ENCODE data around the gene CDK6. TPM values are rescaled to one million over a fixed set of nuclear protein-coding genes. Genes with fewer than 3 reads are reported as not detected.

The CDK6 gene
- total RNA-seq, 2 donors from 2014 or later, result 278 to 404 TPM

GRCh38 chr7:92831716-92832533, 4.4 kb downstream of the CDK6 start:
- ATAC-seq, result no peak
- Mint-ChIP-seq H3K36me3 (peaks cover 55% of the 10 kb centered on the region), H3K4me1 (ENCODE audit: low read depth in 2 of 2) (peaks cover 46 to 51% of the 10 kb centered on the region in 2 donors), H3K27ac (peak overlapping the region; percentile 96 to 99), H3K27me3 (no peaks in the 10 kb centered on the region), H3K9me3 (no peaks in the 10 kb centered on the region), H3K4me3 (peak overlapping the region; percentile 99)
- DNase-seq (ENCODE audit: low spot score), result no peak

- Mint-ChIP-seq H3K4me1 (ENCODE audit: low read depth in 2 of 2) (peaks cover 57 to 61% of the 10 kb centered on the region in 2 donors), H3K36me3 (peaks cover 61% of the 10 kb centered on the region), H3K27me3 (no peaks in the 10 kb centered on the region), H3K4me3 (peak overlapping the region; percentile 99), H3K9me3 (no peaks in the 10 kb centered on the region), H3K27ac (peak overlapping the region; percentile 96 to 99)
- DNase-seq (ENCODE audit: low spot score) (no peak), ATAC-seq (no peak)
These were observed 5.8 kb downstream of the CDK6 start for GRCh38 chr7:92830532-92831110.

- ATAC-seq (no peak), DNase-seq (ENCODE audit: low spot score) (no peak)
- Mint-ChIP-seq H3K27ac (peak overlapping the region; percentile 96 to 99), H3K9me3 (no peaks in the 10 kb centered on the region), H3K36me3 (peaks cover 61% of the 10 kb centered on the region), H3K4me3 (peak overlapping the region; percentile 99), H3K4me1 (ENCODE audit: low read depth in 2 of 2) (peaks cover 57 to 63% of the 10 kb centered on the region in 2 donors), H3K27me3 (no peaks in the 10 kb centered on the region)
These were observed 6.3 kb downstream of the CDK6 start for GRCh38 chr7:92830027-92830426.

- H3K36me3 Mint-ChIP-seq, result peaks cover 64% of the 10 kb centered on the region
- no peak for DNase-seq (ENCODE audit: low spot score)
- H3K4me1 Mint-ChIP-seq (ENCODE audit: low read depth in 2 of 2), result peaks cover 65 to 78% of the 10 kb centered on the region in 2 donors
- no peaks in the 10 kb centered on the region for H3K27me3 Mint-ChIP-seq
- peak overlapping the region; percentile 60 for H3K4me3 Mint-ChIP-seq
- ATAC-seq, result no peak
- H3K27ac Mint-ChIP-seq, result peak overlapping the region; percentile 3 to 10
- H3K9me3 Mint-ChIP-seq, result no peaks in the 10 kb centered on the region
These were observed 8.8 kb downstream of the CDK6 start for GRCh38 chr7:92827464-92828120.

- Mint-ChIP-seq H3K36me3 (peaks cover 55% of the 10 kb centered on the region), H3K9me3 (no peaks in the 10 kb centered on the region), H3K27ac (peak overlapping the region; percentile 5 to 15), H3K4me3 (peak overlapping the region; percentile 60), H3K27me3 (no peaks in the 10 kb centered on the region), H3K4me1 (ENCODE audit: low read depth in 2 of 2) (peaks cover 59 to 70% of the 10 kb centered on the region in 2 donors)
- ATAC-seq (peak in 1 of 2 donors; percentile 28), DNase-seq (ENCODE audit: low spot score) (no peak)
These were observed 10.0 kb downstream of the CDK6 start for GRCh38 chr7:92826258-92826938.

- Mint-ChIP-seq H3K27me3 (no peaks in the 10 kb centered on the region), H3K27ac (peak overlapping the region; percentile 15 to 61), H3K4me3 (peak overlapping the region; percentile 60), H3K36me3 (peaks cover 46% of the 10 kb centered on the region), H3K9me3 (no peaks in the 10 kb centered on the region), H3K4me1 (ENCODE audit: low read depth in 2 of 2) (peaks cover 52 to 68% of the 10 kb centered on the region in 2 donors)
- ATAC-seq (no peak), DNase-seq (ENCODE audit: low spot score) (no peak)
These were observed 11.4 kb downstream of the CDK6 start for GRCh38 chr7:92824901-92825480.

- Mint-ChIP-seq H3K4me1 (ENCODE audit: low read depth in 2 of 2) (peaks cover 52 to 68% of the 10 kb centered on the region in 2 donors), H3K27ac (peak overlapping the region; percentile 15 to 61), H3K27me3 (no peaks in the 10 kb centered on the region), H3K4me3 (peak overlapping the region; percentile 60), H3K36me3 (peaks cover 46% of the 10 kb centered on the region), H3K9me3 (no peaks in the 10 kb centered on the region)
- ATAC-seq (no peak), DNase-seq (ENCODE audit: low spot score) (no peak)
These were observed 11.9 kb downstream of the CDK6 start for GRCh38 chr7:92824450-92824849.

GRCh38 chr7:92823042-92823441, 13.3 kb downstream of the CDK6 start:
- DNase-seq (ENCODE audit: low spot score), result no peak
- H3K27ac Mint-ChIP-seq, result peak overlapping the region; percentile 36 to 62
- peaks cover 51 to 78% of the 10 kb centered on the region in 2 donors for H3K4me1 Mint-ChIP-seq (ENCODE audit: low read depth in 2 of 2)
- no peaks in the 10 kb centered on the region for H3K27me3 Mint-ChIP-seq
- ATAC-seq, result no peak
- no peaks in the 10 kb centered on the region for H3K9me3 Mint-ChIP-seq
- H3K4me3 Mint-ChIP-seq, result peak overlapping the region; percentile 75
- peaks cover 47% of the 10 kb centered on the region for H3K36me3 Mint-ChIP-seq

- Mint-ChIP-seq H3K4me1 (ENCODE audit: low read depth in 2 of 2) (peaks cover 46 to 74% of the 10 kb centered on the region in 2 donors), H3K27ac (peak overlapping the region; percentile 39 to 77), H3K9me3 (peaks cover 7% of the 10 kb centered on the region), H3K4me3 (peak overlapping the region; percentile 34), H3K27me3 (no peaks in the 10 kb centered on the region), H3K36me3 (peaks cover 45% of the 10 kb centered on the region)
- DNase-seq (ENCODE audit: low spot score), result no peak
- ATAC-seq, result no peak
These were observed 16.2 kb downstream of the CDK6 start for GRCh38 chr7:92820191-92820590.

GRCh38 chr7:92817398-92817797, 19.0 kb downstream of the CDK6 start:
- H3K4me3 Mint-ChIP-seq, result peak overlapping the region; percentile 3
- ATAC-seq, result no peak
- no peaks in the 10 kb centered on the region for H3K27me3 Mint-ChIP-seq
- DNase-seq (ENCODE audit: low spot score), result no peak
- peaks cover 7% of the 10 kb centered on the region for H3K9me3 Mint-ChIP-seq
- peaks cover 34% of the 10 kb centered on the region for H3K36me3 Mint-ChIP-seq
- no peak overlapping the region for H3K27ac Mint-ChIP-seq
- H3K4me1 Mint-ChIP-seq (ENCODE audit: low read depth in 2 of 2), result peaks cover 53 to 81% of the 10 kb centered on the region in 2 donors

- no peaks in the 10 kb centered on the region for H3K27me3 Mint-ChIP-seq
- DNase-seq (ENCODE audit: low spot score) (no peak), ATAC-seq (peak in 1 of 2 donors; percentile 48)
- H3K27ac Mint-ChIP-seq, result peak overlapping the region; percentile 89 to 91
- peak overlapping the region; percentile 65 for H3K4me3 Mint-ChIP-seq
- H3K4me1 Mint-ChIP-seq (ENCODE audit: low read depth in 2 of 2), result peaks cover 59 to 90% of the 10 kb centered on the region in 2 donors
- H3K36me3 Mint-ChIP-seq, result peaks cover 34% of the 10 kb centered on the region
- peaks cover 7% of the 10 kb centered on the region for H3K9me3 Mint-ChIP-seq
These were observed 21.0 kb downstream of the CDK6 start for GRCh38 chr7:92815412-92815811.

- Mint-ChIP-seq H3K4me3 (peak overlapping the region; percentile 65), H3K9me3 (peaks cover 7% of the 10 kb centered on the region), H3K36me3 (peaks cover 18% of the 10 kb centered on the region), H3K27ac (peak overlapping the region; percentile 91 to 93), H3K4me1 (ENCODE audit: low read depth in 2 of 2) (peaks cover 58 to 86% of the 10 kb centered on the region in 2 donors), H3K27me3 (no peaks in the 10 kb centered on the region)
- DNase-seq (ENCODE audit: low spot score) (no peak), ATAC-seq (peak; percentile 63 to 72)
These were observed 22.9 kb downstream of the CDK6 start for GRCh38 chr7:92813390-92814024.

- no peak for DNase-seq (ENCODE audit: low spot score)
- Mint-ChIP-seq H3K27ac (peak overlapping the region; percentile 91 to 93), H3K4me1 (ENCODE audit: low read depth in 2 of 2) (peaks cover 69 to 93% of the 10 kb centered on the region in 2 donors), H3K4me3 (peak overlapping the region; percentile 50), H3K9me3 (peaks cover 7% of the 10 kb centered on the region), H3K27me3 (no peaks in the 10 kb centered on the region), H3K36me3 (peaks cover 23% of the 10 kb centered on the region)
- no peak for ATAC-seq
These were observed 25.2 kb downstream of the CDK6 start for GRCh38 chr7:92811158-92811557.

Measured in natural killer cell treated with Interleukin-12 subunit alpha and Interleukin-12 subunit beta and Interleukin-15 and Interleukin-18, amount 100 ng/mL, for 72 hours (primary cell).